Fibroblast of gingiva (primary cell): ENCODE results near the gene GRAMD4.

Source experiments
- DNase-seq: peaks from one replicate; pipeline ENCODE4 v3.0.0-alpha.2; 2011; ENCODE audit warnings: low read depth

GRAMD4 gene

DNA sequence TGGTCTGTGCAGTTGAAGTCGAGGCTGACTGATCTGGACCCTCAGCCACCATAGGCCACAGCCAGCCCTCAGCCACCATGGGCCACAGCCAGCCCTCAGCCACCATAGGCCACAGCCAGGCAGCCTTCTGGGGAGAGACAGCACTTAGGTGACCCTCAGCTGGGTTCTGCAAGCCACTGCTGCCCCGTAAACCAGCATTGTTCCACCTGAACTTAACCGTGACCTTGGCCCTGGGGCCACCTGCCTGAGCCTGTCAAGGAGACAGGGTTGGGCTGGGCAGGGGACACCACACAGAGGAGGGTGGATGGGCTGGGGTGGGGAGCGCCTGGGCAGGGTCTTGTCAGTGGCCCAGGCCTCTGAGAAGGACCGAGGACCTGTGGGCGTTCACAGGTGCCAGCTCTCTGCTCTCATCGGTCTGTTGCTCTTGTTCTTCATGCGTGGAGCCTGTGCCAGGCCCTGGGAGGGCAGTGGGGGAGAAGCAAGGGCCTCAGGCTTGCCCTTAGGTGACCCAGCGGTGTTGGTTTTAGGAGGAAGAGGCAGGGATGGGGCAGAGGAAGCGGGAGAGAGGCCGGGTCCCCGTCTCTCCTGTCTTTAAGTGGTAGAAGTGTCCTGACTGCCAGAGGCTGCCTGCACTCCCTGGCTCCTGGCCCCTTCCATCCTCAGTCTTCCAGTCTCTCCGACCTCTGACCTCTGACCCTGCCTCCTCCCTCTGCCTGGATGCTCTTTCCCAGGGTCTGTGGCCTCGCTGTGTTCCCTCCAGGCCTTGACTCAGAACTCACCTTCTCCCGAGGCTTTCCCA is 36.9 kb downstream of the GRAMD4 start:
- no peak for DNase-seq

DNA sequence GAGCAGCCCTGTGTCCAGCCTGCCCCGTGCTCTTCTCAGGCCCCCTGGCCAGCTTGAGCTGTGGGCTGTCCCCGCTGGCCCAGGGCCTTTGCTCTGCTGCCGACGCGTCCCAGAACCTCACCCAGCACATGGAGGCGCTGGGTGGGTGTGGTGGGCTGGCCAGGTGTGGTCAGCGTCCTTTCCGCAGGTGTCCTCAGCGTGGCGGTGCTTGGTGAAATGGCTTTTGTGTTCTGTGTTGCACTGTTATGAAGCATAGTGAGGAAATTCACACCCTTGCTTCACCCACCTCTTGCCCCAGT is 37.4 kb downstream of the GRAMD4 start:
- DNase-seq = no peak

DNA sequence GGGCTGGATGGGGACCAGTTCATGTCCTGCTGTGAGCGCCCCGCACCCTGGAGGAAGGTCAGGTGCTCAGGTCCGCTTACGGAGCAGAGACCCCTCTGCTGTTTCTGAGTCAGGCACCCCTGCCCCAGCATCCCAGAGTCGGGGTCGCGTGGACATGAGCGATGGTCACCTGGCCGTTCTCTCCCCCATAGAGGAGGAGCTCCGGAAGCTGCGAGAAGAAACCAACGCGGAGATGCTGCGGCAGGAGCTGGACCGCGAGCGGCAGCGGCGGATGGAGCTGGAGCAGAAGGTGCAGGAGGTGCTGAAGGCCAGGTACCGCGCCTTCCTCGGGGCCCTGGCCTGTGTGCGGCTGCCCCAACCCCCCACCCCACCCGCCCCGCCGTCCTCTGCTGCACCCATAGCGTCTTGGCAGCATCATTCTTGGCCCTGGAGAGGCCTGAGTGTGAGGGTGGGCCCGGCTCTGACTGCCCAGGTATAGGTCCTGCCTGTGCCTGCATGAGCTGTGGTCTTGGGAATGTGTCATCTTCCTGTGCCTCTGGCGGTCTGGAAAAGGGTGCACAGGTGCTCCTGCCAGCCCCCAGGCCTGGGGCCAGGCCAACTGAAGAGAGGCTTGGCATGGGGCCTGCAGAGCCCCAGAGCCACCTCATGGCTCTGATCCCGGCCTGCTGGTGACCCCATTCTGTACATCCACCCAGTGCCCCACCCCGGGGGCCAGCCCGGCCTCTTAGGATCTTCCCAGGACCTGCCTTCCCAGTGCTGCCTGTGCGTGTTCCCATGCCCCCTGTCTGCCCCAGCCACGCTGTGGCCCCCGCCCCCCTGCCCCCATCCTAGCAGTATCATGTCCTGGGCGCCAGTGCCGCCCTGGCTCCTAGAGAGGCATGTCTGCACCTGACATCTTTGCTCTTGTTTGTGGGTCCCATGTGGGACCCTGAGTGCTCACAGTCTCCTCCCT is 38.1 kb downstream of the GRAMD4 start:
- DNase-seq = no peak

GRCh38 chr22:46659059-46659790 is 39.0 kb downstream of the GRAMD4 start:
- no peak for DNase-seq

- DNase-seq = no peak
Measured at GRCh38 chr22:46659791-46660186, 39.6 kb downstream of the GRAMD4 start.

DNA sequence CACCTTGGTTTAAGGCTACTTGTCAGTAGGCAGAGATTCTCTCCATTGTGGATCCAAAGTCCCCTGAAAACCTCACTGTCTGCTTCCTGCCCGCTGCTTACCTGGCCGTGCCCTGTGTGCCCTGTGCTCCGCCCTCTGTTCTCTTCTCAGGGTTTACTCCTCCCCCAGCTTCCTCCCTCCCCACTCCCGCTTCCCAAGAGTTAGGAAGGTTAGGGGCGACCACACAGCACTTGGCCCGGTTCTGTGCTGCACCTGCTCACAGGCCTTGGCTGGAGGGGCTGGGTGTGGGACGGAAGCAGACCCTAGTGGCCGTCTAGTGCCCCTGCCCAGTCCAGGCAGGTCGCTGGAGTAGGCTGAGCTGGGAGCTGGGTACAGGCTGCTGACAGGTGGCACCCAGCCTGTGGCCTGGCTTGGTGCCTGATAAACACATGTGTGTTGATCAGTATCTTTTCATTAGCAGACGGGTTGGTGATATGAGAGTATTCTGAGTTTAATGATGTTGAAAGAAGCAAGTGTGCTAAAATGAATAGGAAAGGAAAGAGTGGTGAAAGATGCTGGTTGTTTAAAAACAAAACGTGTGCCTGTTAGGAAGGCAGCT is 40.5 kb downstream of the GRAMD4 start:
- DNase-seq = no peak

GRCh38 chr22:46661221-46661851 is 41.1 kb downstream of the GRAMD4 start:
- DNase-seq = no peak

GRCh38 chr22:46662226-46662625 is 42.0 kb downstream of the GRAMD4 start:
- no peak for DNase-seq

- no peak for DNase-seq
Measured at GRCh38 chr22:46663001-46663400, 42.8 kb downstream of the GRAMD4 start.

GRCh38 chr22:46663436-46664100 is 43.4 kb downstream of the GRAMD4 start:
- DNase-seq = no peak

GRCh38 chr22:46664301-46664855 is 44.2 kb downstream of the GRAMD4 start:
- DNase-seq = no peak

DNA sequence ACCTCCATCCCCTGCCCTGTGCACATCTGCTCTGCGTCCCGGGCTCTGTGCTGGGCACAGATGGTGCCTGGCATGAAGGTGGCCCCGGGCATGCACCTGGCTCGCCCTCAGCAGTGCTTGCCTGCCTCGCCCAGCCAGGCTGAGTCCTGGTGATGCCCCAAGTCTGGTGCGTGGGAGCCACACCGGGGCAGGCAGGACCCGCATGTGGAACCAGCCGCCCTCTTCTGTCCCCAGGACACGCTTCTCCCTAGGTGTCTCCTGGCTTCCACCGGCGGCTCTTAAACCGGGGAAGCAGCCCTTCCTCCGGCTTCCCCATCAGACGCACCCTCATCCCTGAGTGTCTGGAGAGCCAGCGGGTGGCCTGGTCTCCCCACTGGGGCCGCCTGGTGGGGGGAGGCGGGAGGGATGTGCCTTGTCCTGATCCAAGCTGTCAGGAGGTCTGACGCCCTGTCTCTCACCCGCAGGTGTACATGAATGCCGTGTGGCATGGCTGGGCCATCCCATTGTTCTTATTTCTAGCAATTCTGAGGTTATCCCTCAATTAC is 45.0 kb downstream of the GRAMD4 start:
- no peak for DNase-seq

DNA sequence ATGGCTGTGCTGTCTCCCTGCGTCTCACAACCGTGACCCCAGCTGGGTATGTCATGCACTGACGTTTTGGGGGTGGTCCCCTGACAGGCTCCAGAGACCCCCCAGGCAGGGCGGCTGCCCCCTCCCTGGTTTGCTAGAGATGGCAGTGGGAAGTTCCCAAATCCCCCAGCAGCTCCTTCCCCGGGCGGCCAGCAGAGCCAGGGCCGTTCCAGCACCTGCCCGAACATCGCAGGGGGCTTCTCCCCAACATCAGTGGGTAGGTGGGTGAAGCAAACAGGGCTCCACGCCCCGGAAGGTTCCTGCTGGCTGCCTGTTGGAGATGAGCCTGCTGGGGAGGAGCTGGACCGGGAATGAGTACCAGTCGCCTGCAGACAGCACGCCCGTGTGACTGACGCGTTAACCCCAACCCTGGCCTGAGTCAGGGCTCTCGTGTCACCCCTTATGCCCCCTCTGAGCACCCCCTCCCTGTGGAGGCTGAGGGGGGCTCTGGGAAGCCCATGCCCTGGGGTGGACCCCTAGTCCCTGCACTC is 45.6 kb downstream of the GRAMD4 start:
- no peak for DNase-seq

GRCh38 chr22:46666577-46667244 is 46.5 kb downstream of the GRAMD4 start:
- DNase-seq = no peak

GRCh38 chr22:46667245-46667623 is 47.0 kb downstream of the GRAMD4 start:
- DNase-seq = no peak

DNA sequence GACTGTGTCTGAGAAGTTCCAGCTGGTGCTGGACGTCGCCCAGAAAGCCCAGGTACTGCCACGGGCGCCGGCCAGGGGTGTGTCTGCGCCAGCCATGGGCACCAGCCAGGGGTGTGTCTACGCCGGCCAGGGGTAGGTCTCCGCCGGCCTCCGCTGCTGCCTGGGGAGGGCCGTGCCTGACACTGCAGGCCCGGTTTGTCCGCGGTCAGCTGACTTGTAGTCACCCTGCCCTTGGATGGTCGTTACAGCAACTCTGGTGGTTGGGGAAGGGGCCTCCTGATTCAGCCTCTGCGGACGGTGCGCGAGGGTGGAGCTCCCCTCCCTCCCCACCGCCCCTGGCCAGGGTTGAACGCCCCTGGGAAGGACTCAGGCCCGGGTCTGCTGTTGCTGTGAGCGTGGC is 47.9 kb downstream of the GRAMD4 start:
- no peak for DNase-seq

DNA sequence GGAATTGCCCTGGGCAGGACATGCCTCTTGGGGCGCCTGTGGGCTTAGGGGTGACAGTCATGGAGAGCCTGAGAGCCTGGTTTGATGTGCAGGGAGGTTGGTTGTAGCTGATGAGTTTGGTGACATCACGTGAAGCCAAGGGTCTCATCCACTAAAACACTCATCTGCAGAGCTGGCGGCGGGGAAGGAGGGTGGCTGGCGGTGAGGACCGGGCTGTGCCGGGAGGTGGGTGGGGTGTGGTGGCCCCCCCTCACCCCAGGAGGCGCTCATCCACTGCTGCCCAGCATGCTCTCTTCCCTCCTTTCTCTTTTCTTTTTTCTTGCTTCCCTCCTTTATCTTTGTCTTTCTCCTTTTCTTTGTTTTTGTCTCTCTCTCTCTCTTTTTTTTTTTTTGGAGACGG is 49.0 kb downstream of the GRAMD4 start:
- no peak for DNase-seq

GRCh38 chr22:46671824-46672432 is 51.7 kb downstream of the GRAMD4 start:
- DNase-seq = no peak

DNA sequence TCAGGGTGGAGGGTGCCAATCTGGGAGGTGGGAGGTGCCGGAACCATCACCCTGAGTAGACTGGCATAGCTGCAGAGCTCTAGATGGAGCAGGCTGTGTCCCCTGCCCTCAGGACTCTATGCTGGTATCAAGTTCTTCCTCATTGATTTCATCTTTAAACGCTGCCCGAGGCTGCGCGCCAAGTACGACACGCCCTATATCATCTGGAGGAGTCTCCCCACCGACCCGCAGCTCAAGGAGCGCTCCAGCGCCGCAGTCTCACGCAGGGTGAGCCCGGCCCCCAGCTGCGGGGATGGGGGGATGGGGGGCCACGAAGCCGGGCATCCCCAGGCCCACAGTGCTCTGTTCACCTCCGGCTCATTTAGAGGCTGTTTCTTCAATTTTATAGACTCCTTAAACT is 52.5 kb downstream of the GRAMD4 start:
- DNase-seq = no peak
